Spleen (tissue), 11 donors: ENCODE measurements around the gene LGI2. TPM values are rescaled to one million over a fixed set of nuclear protein-coding genes. Genes with fewer than 3 reads are reported as not detected.

Experiments used
- DNase-seq: peaks from one replicate; pipeline ENCODE4 v3.0.0-alpha.2; 2020
- H3K27ac ChIP-seq, 8 donors: fragments of 200-600 bp; sonication (generic) in 7 of 8; 1 replicate in 4 of 8; 2 replicates in 4 of 8; pipeline versions ENCODE4 v1.5.0 to v1.8.0; 2016 to 2021; ENCODE audit warnings: inconsistent platforms in 4 of 8, mild to moderate bottlenecking in 4 of 8, moderate library complexity in 1 of 8
- H3K27me3 ChIP-seq, 7 donors: fragments of 200-600 bp; sonication (generic) in 6 of 7; replicated peaks in 1 of 7; 1 replicate in 4 of 7; 2 replicates in 3 of 7; pipeline versions ENCODE4 v1.5.0 to v1.8.0; 2016 to 2021; ENCODE audit warnings: inconsistent platforms in 3 of 7, mild to moderate bottlenecking in 1 of 7
- H3K36me3 ChIP-seq, 6 donors: fragments of 200-600 bp; sonication (generic) in 5 of 6; 1 replicate in 4 of 6; 2 replicates in 2 of 6; pipeline versions ENCODE4 v1.5.0 to v1.8.0; 2016 to 2021; ENCODE audit warnings: inconsistent platforms in 2 of 6
- H3K4me1 ChIP-seq, 6 donors: fragments of 200-600 bp; sonication (generic) in 5 of 6; 1 replicate in 3 of 6; 2 replicates in 3 of 6; pipeline versions ENCODE4 v1.5.0 to v1.8.0; 2016 to 2021; ENCODE audit warnings: inconsistent platforms in 3 of 6
- H3K4me3 ChIP-seq, 8 donors: fragments of 200-600 bp; sonication (generic) in 7 of 8; 1 replicate in 4 of 8; 2 replicates in 4 of 8; pipeline versions ENCODE4 v1.5.0 to v1.8.0; 2016 to 2021; ENCODE audit warnings: inconsistent platforms in 4 of 8, mild to moderate bottlenecking in 4 of 8, moderate library complexity in 2 of 8
- H3K9me3 ChIP-seq, 8 donors: fragments of 200-600 bp; sonication (generic) in 7 of 8; 1 replicate in 4 of 8; 2 replicates in 4 of 8; pipeline versions ENCODE4 v1.5.0 to v1.8.0; 2016 to 2021; ENCODE audit warnings: inconsistent platforms in 4 of 8
- POLR2A ChIP-seq, 3 donors: fragments of 450-650 bp; IDR thresholded peaks; one replicate each; pipeline ENCODE4 v1.5.1; 2017; ENCODE audit warnings: antibody characterized with exemption in 3 of 3, mild to moderate bottlenecking in 1 of 3
- POLR2AphosphoS5 ChIP-seq, 3 donors: sonication (generic); formaldehyde crosslinking; IDR thresholded peaks; one replicate each; pipeline ENCODE4 v1.5.1; 2017; ENCODE audit warnings: antibody characterized with exemption in 3 of 3
- WGBS, 5 donors: extraction: QIAGEN DNeasy Blood & Tissue Kit in 3 of 5; methylation state at CpG; one replicate each; pipeline versions ENCODE4 v1.1.5 to v1.1.7; 2013 to 2018; 5-methylcytosine and 5-hydroxymethylcytosine counted together
- intact Hi-C: fragments of 100-400 bp; cut with DNase I; formaldehyde crosslinking; loops from one replicate; pipeline ENCODE4 v1.15.0; 2023; ENCODE audit warnings: low total_unique reads
- polyA plus RNA-seq, 3 donors: library from polyadenylated mRNA; stranded (reverse); fragments of 200-250 nt; gene quantifications; one replicate each; pipeline ENCODE4 v1.2.1, GENCODE V29; 2013
- total RNA-seq, 7 donors: library from RNA; depleted of rRNA in 3 of 7; stranded (reverse); fragments of >200 nt in 3 of 7; fragmentation: NEBNext Ultra II Directional in 4 of 7; extraction: Animal tissue kit (Norgen Biotek cat#: 25700) in 4 of 7; gene quantifications; one replicate each; pipeline versions ENCODE4 v1.1.0 to v1.2.1, GENCODE V29; 2016 to 2021
- TF ChIP-seq, protein P1 (sequence below), 11 experiments: fragments of 200-600 bp in 7 of 11; fragments of 450-650 bp in 4 of 11; sonication (generic) in 4 of 11; IDR thresholded peaks in 8 of 11; conservative IDR thresholded peaks in 3 of 11; 1 replicate in 7 of 11; 2 replicates in 4 of 11; pipeline versions ENCODE4 v1.4.0 to v1.8.0; 2016 to 2021; ENCODE audit warnings: antibody characterized with exemption in 11 of 11, inconsistent platforms in 4 of 11, mild to moderate bottlenecking in 1 of 11
- donor health status: healthy with polysubstance abuse.
- donor health status: DM: no; HTN: no; CAD: no; lungs with moderate emphysema.
- donor health status: DM: no; HTN: no; CAD: no.
- donor health status: Bipolar disorder and iron deficiency.
- donor health status: healthy.
- donor health status: DM: no; HTN: no; CAD: no.
- donor health status: DM: yes; HTN: yes; CAD: no.

The LGI2 gene
- total and polyA plus RNA-seq, 10 donors: 0.17 to 2.7 (median 0.72) TPM

- intact Hi-C loops: no loop called here
- DNase-seq: no peak
- no peaks in the 10 kb centered on the region for H3K36me3 ChIP-seq
- no peak overlapping the region for H3K27ac ChIP-seq
- 50 to 81% (median 77%) methylated on average over 1 of the region's 1 CpG for WGBS, 5 donors
- peaks cover 0 to 11% (median 4%) of the 10 kb centered on the region in 6 donors for H3K4me1 ChIP-seq
- no peak overlapping the region for H3K4me3 ChIP-seq
- H3K27me3 ChIP-seq: peaks cover 0 to 9% (median 0%) of the 10 kb centered on the region in 7 donors
- no peaks in the 10 kb centered on the region for H3K9me3 ChIP-seq
- TF ChIP-seq POLR2A (IDR thresholded peaks at IDR 0.05): no peak
- TF ChIP-seq, protein P1, sequence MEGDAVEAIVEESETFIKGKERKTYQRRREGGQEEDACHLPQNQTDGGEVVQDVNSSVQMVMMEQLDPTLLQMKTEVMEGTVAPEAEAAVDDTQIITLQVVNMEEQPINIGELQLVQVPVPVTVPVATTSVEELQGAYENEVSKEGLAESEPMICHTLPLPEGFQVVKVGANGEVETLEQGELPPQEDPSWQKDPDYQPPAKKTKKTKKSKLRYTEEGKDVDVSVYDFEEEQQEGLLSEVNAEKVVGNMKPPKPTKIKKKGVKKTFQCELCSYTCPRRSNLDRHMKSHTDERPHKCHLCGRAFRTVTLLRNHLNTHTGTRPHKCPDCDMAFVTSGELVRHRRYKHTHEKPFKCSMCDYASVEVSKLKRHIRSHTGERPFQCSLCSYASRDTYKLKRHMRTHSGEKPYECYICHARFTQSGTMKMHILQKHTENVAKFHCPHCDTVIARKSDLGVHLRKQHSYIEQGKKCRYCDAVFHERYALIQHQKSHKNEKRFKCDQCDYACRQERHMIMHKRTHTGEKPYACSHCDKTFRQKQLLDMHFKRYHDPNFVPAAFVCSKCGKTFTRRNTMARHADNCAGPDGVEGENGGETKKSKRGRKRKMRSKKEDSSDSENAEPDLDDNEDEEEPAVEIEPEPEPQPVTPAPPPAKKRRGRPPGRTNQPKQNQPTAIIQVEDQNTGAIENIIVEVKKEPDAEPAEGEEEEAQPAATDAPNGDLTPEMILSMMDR (IDR thresholded peaks at IDR 0.05 in 8 of 11, conservative IDR thresholded peaks at IDR 0.05 in 3 of 11): no peak
- TF ChIP-seq POLR2AphosphoS5 (IDR thresholded peaks at IDR 0.05): no peak
Observed at GRCh38 chr4:25002681-25003080, 28.1 kb downstream of the LGI2 start.

- DNase-seq: no peak
- H3K36me3 ChIP-seq: no peaks in the 10 kb centered on the region
- H3K4me3 ChIP-seq: no peak overlapping the region
- peaks cover 0 to 9% (median 0%) of the 10 kb centered on the region in 7 donors for H3K27me3 ChIP-seq
- intact Hi-C loops: no loop called here
- no peak for TF ChIP-seq POLR2AphosphoS5 (IDR thresholded peaks at IDR 0.05)
- TF ChIP-seq POLR2A (IDR thresholded peaks at IDR 0.05): no peak
- TF ChIP-seq, protein P1 (IDR thresholded peaks at IDR 0.05 in 8 of 11, conservative IDR thresholded peaks at IDR 0.05 in 3 of 11): no peak
- no peak overlapping the region for H3K27ac ChIP-seq
- WGBS, 5 donors: 41 to 55% (median 45%) methylated on average over 3 of the region's 3 CpGs
- peaks cover 0 to 11% (median 4%) of the 10 kb centered on the region in 6 donors for H3K4me1 ChIP-seq
- H3K9me3 ChIP-seq: no peaks in the 10 kb centered on the region
Observed at GRCh38 chr4:25001509-25001908, 29.2 kb downstream of the LGI2 start.

DNA sequence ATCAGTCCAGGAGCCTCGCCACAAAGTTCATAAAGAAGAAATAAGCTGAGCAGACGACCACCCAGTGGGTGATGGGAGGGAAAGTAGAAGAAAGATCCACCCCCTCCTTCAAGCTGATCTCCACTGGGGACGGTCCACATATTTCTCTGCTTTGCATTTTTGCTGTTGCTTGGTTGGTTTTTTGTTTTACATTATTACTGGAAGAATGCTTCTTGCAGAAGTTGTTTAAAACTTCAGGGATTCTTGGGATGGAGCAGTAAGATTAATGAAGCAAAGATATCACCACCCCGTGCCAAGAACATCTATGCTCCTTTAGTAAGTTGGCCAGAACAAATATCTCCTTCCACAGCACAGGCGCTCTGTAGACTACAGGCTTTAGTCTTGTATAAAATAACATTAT, 30.1 kb downstream of the LGI2 start:
- DNase-seq: no peak
- 80 to 94% (median 89%) methylated on average over 5 of the region's 5 CpGs for WGBS, 5 donors
- H3K4me1 ChIP-seq: peaks cover 0 to 11% (median 4%) of the 10 kb centered on the region in 6 donors
- no peaks in the 10 kb centered on the region for H3K36me3 ChIP-seq
- peaks cover 0 to 3% (median 0%) of the 10 kb centered on the region in 7 donors for H3K27me3 ChIP-seq
- TF ChIP-seq POLR2AphosphoS5 (IDR thresholded peaks at IDR 0.05) (no peak), POLR2A (IDR thresholded peaks at IDR 0.05) (no peak)
- TF ChIP-seq, protein P1 (IDR thresholded peaks at IDR 0.05 in 8 of 11, conservative IDR thresholded peaks at IDR 0.05 in 3 of 11): no peak
- no peak overlapping the region for H3K4me3 ChIP-seq
- H3K27ac ChIP-seq: no peak overlapping the region
- H3K9me3 ChIP-seq: no peaks in the 10 kb centered on the region
- intact Hi-C loops: no loop called here

DNA sequence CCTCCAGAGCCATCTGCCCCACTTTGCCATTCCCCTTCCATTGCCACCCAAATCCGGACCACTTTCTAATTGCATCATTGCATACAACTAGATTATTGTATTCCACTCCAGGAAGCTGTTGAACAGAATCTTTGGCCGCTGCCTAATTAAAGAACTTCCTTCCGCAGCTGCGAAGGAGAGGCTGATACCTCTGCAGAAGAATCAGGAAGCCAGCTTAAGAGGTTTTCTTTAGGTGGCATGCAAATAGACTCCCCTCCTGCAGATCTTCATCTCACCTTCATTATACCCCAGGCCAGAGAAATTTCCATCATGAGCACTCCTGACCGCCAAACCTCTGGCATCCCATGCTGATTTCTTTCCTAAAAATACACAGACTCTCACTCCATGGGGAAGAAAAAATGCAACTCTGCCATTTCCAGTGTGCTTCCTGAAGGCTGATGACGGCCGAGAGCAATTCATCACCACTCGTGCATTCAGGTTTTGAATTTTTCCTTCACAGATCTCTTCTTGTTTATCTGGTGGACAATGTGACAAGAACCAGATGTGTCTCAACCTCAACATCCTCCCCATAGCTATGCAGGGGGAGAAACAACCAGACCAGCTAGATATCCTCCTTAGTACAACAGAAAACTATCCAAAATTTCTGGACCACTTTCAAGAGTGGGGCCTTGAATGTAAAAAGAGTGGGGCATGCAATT, 31.2 kb downstream of the LGI2 start:
- Histone ChIP-seq H3K4me1 (peaks cover 0 to 11% (median 4%) of the 10 kb centered on the region in 6 donors), H3K27me3 (peaks cover 0 to 3% (median 0%) of the 10 kb centered on the region in 7 donors), H3K36me3 (no peaks in the 10 kb centered on the region), H3K4me3 (no peak overlapping the region), H3K27ac (no peak overlapping the region), H3K9me3 (no peaks in the 10 kb centered on the region)
- TF ChIP-seq POLR2AphosphoS5 (IDR thresholded peaks at IDR 0.05): no peak
- no peak for TF ChIP-seq POLR2A (IDR thresholded peaks at IDR 0.05)
- TF ChIP-seq, protein P1 (IDR thresholded peaks at IDR 0.05 in 8 of 11, conservative IDR thresholded peaks at IDR 0.05 in 3 of 11): no peak
- intact Hi-C loops: no loop called here
- WGBS, 5 donors: 6 to 19% (median 15%) methylated on average over 8 of the region's 8 CpGs
- DNase-seq: no peak
